DMS 273 treated with DMSO at 0.1 percent for 48 hours (cell line): ENCODE results near the gene C15orf62.

ENCODE experiments used
- DNase-seq: peaks from one replicate; lab custom pipeline; 2025; lab: John Stamatoyannopoulos, UW

Gene C15orf62

GRCh38 chr15:40815042-40815698, 45.4 kb downstream of the C15orf62 start:
- DNase-seq: no peak

- no peak for DNase-seq
Observed at GRCh38 chr15:40819048-40819447, 49.3 kb downstream of the C15orf62 start.

- DNase-seq: no peak
Observed at GRCh38 chr15:40821195-40821594, 51.4 kb downstream of the C15orf62 start.
